ENCODE results near the gene LIF.
"Not testable (repeated sequence)": the region's sequence is repeated elsewhere in the genome, so short reads cannot be mapped to it uniquely, and the experiment has no call there.

Gene LIF

DNA sequence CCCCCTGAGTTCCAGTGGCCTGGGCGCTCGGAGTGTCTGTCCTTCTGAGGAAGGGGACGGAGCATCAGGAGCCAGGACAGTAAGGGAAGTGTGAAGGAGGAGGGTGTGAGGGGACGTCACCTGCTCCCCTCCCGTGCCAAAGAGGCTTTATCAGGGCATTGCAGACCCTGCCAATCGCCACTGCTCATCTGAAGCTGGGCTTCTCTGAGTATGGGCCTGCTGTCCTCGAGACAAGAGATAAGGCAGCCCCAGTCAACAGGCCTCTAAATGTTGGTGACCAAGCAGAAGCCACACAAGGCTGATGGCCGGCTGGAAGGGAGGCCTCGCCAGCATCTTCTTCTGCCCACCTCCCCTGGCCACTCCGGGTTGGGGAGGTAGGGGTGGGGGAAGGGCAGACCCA is 29.8 kb downstream of the LIF start (continued):
- TF ChIP-seq ZFP30 (CRISPR knock-in tag; IDR thresholded peaks at IDR 0.05): no peak

DNA sequence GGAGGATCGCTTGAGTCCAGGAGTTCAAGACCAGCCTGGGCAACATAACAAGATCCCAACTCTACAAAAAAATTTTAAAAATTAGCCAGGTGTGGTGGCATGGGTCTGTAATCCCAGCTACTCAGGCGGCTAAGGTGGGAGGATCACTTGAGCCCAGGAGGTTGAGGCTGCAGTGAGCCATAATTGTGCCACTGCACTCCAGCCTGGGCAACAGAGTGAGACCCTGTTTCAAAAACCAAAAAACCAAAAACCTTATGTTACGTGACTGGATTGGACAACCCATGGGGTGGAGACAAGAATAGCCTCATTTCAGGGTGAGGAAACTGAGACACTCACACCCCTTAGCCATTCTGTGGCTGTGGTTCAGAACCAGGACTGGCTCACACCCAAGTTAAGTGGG is 30.3 kb downstream of the LIF start:
- ATAC-seq: not testable (repeated sequence)

DNA sequence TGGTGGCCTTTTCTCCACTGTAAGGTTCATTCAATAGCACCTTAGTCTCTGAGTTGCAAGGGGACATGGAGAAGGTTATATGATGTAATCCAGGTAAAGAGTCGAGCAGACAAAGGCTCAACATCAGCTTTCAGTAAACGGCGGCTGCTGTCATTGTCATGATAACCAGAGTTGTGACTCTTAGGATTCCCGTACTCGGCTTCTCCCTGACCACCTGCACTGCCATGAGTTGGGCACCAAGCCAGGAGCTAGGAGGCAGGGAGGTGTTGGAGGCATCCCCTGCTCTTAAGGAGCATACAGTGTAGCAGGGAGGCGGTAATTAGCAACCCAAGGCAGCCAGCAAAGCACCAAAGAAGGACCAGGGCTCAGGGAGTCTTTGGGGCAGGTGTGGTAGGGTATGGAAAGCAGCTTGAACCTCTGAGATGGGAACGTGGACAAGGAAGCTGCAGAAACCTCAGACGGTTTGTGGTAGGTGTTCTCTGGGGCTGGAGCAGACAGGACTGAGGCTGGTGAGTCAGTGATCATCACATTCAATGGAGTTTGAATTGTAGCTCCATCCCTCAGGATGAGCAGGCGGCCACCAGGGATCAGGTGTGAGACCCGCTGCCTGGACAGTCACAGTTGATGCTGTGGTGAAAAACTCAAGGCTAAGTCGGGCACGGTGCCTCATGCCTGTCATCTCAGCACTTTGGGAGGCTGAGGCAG is 31.7 kb downstream of the LIF start:
- no peak for TF ChIP-seq SNAI2 (CRISPR knock-in tag; IDR thresholded peaks at IDR 0.05)
- TF ChIP-seq, protein P1, sequence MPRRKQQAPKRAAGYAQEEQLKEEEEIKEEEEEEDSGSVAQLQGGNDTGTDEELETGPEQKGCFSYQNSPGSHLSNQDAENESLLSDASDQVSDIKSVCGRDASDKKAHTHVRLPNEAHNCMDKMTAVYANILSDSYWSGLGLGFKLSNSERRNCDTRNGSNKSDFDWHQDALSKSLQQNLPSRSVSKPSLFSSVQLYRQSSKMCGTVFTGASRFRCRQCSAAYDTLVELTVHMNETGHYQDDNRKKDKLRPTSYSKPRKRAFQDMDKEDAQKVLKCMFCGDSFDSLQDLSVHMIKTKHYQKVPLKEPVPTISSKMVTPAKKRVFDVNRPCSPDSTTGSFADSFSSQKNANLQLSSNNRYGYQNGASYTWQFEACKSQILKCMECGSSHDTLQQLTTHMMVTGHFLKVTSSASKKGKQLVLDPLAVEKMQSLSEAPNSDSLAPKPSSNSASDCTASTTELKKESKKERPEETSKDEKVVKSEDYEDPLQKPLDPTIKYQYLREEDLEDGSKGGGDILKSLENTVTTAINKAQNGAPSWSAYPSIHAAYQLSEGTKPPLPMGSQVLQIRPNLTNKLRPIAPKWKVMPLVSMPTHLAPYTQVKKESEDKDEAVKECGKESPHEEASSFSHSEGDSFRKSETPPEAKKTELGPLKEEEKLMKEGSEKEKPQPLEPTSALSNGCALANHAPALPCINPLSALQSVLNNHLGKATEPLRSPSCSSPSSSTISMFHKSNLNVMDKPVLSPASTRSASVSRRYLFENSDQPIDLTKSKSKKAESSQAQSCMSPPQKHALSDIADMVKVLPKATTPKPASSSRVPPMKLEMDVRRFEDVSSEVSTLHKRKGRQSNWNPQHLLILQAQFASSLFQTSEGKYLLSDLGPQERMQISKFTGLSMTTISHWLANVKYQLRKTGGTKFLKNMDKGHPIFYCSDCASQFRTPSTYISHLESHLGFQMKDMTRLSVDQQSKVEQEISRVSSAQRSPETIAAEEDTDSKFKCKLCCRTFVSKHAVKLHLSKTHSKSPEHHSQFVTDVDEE (CRISPR knock-in tag; IDR thresholded peaks at IDR 0.05): no peak
- no peak for TF ChIP-seq RARB (CRISPR knock-in tag; IDR thresholded peaks at IDR 0.05)
- TF ChIP-seq TOX (CRISPR knock-in tag; IDR thresholded peaks at IDR 0.05; ENCODE audit: borderline replicate concordance): no peak
- no peak for TF ChIP-seq ESRRG (CRISPR knock-in tag; IDR thresholded peaks at IDR 0.05)
- no peak for TF ChIP-seq BACH2 (CRISPR knock-in tag; IDR thresholded peaks at IDR 0.05; ENCODE audit: borderline replicate concordance)
- TF ChIP-seq ZNF70 (CRISPR knock-in tag; IDR thresholded peaks at IDR 0.05): no peak
- no peak for TF ChIP-seq ZFP30 (CRISPR knock-in tag; IDR thresholded peaks at IDR 0.05)
- no peak for TF ChIP-seq ZFP3 (CRISPR knock-in tag; IDR thresholded peaks at IDR 0.05)
- TF ChIP-seq GLIS3 (CRISPR knock-in tag; IDR thresholded peaks at IDR 0.05): no peak
- TF ChIP-seq, protein P2, sequence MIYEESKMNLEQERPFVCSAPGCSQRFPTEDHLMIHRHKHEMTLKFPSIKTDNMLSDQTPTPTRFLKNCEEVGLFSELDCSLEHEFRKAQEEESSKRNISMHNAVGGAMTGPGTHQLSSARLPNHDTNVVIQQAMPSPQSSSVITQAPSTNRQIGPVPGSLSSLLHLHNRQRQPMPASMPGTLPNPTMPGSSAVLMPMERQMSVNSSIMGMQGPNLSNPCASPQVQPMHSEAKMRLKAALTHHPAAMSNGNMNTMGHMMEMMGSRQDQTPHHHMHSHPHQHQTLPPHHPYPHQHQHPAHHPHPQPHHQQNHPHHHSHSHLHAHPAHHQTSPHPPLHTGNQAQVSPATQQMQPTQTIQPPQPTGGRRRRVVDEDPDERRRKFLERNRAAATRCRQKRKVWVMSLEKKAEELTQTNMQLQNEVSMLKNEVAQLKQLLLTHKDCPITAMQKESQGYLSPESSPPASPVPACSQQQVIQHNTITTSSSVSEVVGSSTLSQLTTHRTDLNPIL (CRISPR knock-in tag; IDR thresholded peaks at IDR 0.05; ENCODE audit: low read depth): no peak
- no peak for TF ChIP-seq TCF4 (CRISPR knock-in tag; IDR thresholded peaks at IDR 0.05; ENCODE audit: borderline replicate concordance)
- no peak for TF ChIP-seq CSDC2 (CRISPR knock-in tag; IDR thresholded peaks at IDR 0.05)
- TF ChIP-seq ZNF8 (CRISPR knock-in tag; IDR thresholded peaks at IDR 0.05): no peak
- TF ChIP-seq ZNF565 (CRISPR knock-in tag; conservative IDR thresholded peaks at IDR 0.05; ENCODE audit: low read depth): no peak
- TF ChIP-seq ISL1 (CRISPR knock-in tag; IDR thresholded peaks at IDR 0.05): no peak
- TF ChIP-seq ZC3H10 (CRISPR knock-in tag; IDR thresholded peaks at IDR 0.05): no peak
- TF ChIP-seq, protein P3, sequence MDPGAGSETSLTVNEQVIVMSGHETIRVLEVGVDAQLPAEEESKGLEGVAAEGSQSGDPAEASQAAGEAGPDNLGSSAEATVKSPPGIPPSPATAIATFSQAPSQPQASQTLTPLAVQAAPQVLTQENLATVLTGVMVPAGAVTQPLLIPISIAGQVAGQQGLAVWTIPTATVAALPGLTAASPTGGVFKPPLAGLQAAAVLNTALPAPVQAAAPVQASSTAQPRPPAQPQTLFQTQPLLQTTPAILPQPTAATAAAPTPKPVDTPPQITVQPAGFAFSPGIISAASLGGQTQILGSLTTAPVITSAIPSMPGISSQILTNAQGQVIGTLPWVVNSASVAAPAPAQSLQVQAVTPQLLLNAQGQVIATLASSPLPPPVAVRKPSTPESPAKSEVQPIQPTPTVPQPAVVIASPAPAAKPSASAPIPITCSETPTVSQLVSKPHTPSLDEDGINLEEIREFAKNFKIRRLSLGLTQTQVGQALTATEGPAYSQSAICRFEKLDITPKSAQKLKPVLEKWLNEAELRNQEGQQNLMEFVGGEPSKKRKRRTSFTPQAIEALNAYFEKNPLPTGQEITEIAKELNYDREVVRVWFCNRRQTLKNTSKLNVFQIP (CRISPR knock-in tag; IDR thresholded peaks at IDR 0.05; ENCODE audit: borderline replicate concordance, low read depth): no peak
- ATAC-seq: no peak

DNA sequence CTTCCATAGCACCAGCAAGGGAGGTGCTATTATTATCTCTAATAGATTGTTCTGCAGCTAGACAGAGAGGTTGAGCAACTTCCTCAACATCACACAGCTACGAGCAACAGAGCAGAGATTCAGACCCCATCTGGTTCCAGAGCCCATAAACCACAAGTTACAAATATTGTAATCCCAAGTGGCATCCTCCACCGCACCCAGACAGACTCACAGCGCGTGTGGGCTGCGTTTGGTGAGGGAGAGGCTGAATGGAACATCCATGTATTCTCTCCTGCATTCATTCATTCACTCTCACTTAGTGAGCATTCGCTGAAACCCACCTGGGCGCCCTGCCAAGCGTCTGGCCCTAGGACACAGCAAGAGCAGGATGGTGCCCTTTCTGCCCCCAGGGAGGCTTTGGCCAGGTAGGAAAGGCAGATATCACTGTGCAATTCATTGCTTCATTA is 33.5 kb downstream of the LIF start:
- TF ChIP-seq, protein P1 (CRISPR knock-in tag; IDR thresholded peaks at IDR 0.05): no peak
- TF ChIP-seq, protein P2 (CRISPR knock-in tag; IDR thresholded peaks at IDR 0.05; ENCODE audit: low read depth): no peak
- no peak for TF ChIP-seq ZNF8 (CRISPR knock-in tag; IDR thresholded peaks at IDR 0.05)
- TF ChIP-seq BACH2 (CRISPR knock-in tag; IDR thresholded peaks at IDR 0.05; ENCODE audit: borderline replicate concordance): no peak
- no peak for TF ChIP-seq ZC3H10 (CRISPR knock-in tag; IDR thresholded peaks at IDR 0.05)
- TF ChIP-seq, protein P4, sequence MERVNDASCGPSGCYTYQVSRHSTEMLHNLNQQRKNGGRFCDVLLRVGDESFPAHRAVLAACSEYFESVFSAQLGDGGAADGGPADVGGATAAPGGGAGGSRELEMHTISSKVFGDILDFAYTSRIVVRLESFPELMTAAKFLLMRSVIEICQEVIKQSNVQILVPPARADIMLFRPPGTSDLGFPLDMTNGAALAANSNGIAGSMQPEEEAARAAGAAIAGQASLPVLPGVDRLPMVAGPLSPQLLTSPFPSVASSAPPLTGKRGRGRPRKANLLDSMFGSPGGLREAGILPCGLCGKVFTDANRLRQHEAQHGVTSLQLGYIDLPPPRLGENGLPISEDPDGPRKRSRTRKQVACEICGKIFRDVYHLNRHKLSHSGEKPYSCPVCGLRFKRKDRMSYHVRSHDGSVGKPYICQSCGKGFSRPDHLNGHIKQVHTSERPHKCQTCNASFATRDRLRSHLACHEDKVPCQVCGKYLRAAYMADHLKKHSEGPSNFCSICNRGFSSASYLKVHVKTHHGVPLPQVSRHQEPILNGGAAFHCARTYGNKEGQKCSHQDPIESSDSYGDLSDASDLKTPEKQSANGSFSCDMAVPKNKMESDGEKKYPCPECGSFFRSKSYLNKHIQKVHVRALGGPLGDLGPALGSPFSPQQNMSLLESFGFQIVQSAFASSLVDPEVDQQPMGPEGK (CRISPR knock-in tag; IDR thresholded peaks at IDR 0.05; ENCODE audit: borderline replicate concordance): no peak
- TF ChIP-seq ZFP30 (CRISPR knock-in tag; IDR thresholded peaks at IDR 0.05): no peak
- no peak for TF ChIP-seq SNAI2 (CRISPR knock-in tag; IDR thresholded peaks at IDR 0.05)
- TF ChIP-seq ZNF565 (CRISPR knock-in tag; conservative IDR thresholded peaks at IDR 0.05; ENCODE audit: low read depth): no peak
- no peak for TF ChIP-seq CSDC2 (CRISPR knock-in tag; IDR thresholded peaks at IDR 0.05)
- TF ChIP-seq TOX (CRISPR knock-in tag; IDR thresholded peaks at IDR 0.05; ENCODE audit: borderline replicate concordance): no peak
- no peak for ATAC-seq

All from SK-N-SH treated with all-trans-retinoic acid at 6 μM for 48 hours (cell line).